RKO (cell line): ENCODE measurements around the gene SSUH2.

ENCODE experiments used
- DNase-seq: peaks from one replicate; pipeline ENCODE4 v3.0.0-alpha.2; 2016; ENCODE audit warnings: low spot score

Gene SSUH2

GRCh38 chr3:8641472-8641871, 3.1 kb downstream of the SSUH2 start:
- no peak for DNase-seq

GRCh38 chr3:8640223-8640622, 4.4 kb downstream of the SSUH2 start:
- DNase-seq: no peak

GRCh38 chr3:8639659-8640000, 5.0 kb downstream of the SSUH2 start:
- DNase-seq: no peak

GRCh38 chr3:8638994-8639658, 5.5 kb downstream of the SSUH2 start:
- DNase-seq: no peak

GRCh38 chr3:8637348-8637747, 7.2 kb downstream of the SSUH2 start:
- DNase-seq: no peak

- no peak for DNase-seq
Observed at GRCh38 chr3:8635631-8636030, 9.0 kb downstream of the SSUH2 start.

GRCh38 chr3:8635125-8635524, 9.5 kb downstream of the SSUH2 start:
- no peak for DNase-seq

GRCh38 chr3:8632402-8633237, 12.0 kb downstream of the SSUH2 start:
- no peak for DNase-seq

- DNase-seq: no peak
Observed at GRCh38 chr3:8631661-8632060, 12.9 kb downstream of the SSUH2 start.

- DNase-seq: peak; percentile 85
Observed at GRCh38 chr3:8629151-8630021, 15.2 kb downstream of the SSUH2 start.

- no peak for DNase-seq
Observed at GRCh38 chr3:8627949-8628348, 16.6 kb downstream of the SSUH2 start.

GRCh38 chr3:8627201-8627940, 17.2 kb downstream of the SSUH2 start:
- DNase-seq: no peak

GRCh38 chr3:8625991-8626390, 18.6 kb downstream of the SSUH2 start:
- DNase-seq: no peak

GRCh38 chr3:8624612-8625011, 20.0 kb downstream of the SSUH2 start:
- no peak for DNase-seq

- no peak for DNase-seq
Observed at GRCh38 chr3:8623741-8624140, 20.9 kb downstream of the SSUH2 start.

- DNase-seq: peak; percentile 35
Observed at GRCh38 chr3:8622873-8623691, 21.5 kb downstream of the SSUH2 start.

- DNase-seq: no peak
Observed at GRCh38 chr3:8621872-8622271, 22.7 kb downstream of the SSUH2 start.

GRCh38 chr3:8621141-8621540, 23.5 kb downstream of the SSUH2 start:
- DNase-seq: no peak

- no peak for DNase-seq
Observed at GRCh38 chr3:8619548-8619947, 25.1 kb downstream of the SSUH2 start.

GRCh38 chr3:8618950-8619349, 25.6 kb downstream of the SSUH2 start:
- DNase-seq: no peak

GRCh38 chr3:8617921-8618320, 26.7 kb downstream of the SSUH2 start:
- no peak for DNase-seq
